PC-9 (cell line): ENCODE data around the gene ULK3. TPM values are rescaled to one million over a fixed set of nuclear protein-coding genes. Genes with fewer than 3 reads are reported as not detected.

Source experiments
- BruUV-seq: library from RNA; stranded (reverse); fragments of 400-500 nt; replicated peaks from 2 replicates; lab custom pipeline; 2021; lab: Mats Ljungman, UMichigan
- CTCF ChIA-PET: fragments of 300-600 bp; sonication (Branson Sonifier 250); formaldehyde crosslinking; loops from one replicate; lab custom pipeline; 2022; ENCODE audit warnings: antibody characterized with exemption; lab: Charles Lee
- POLR2A ChIA-PET: fragments of 300-600 bp; sonication (Branson Sonifier 250); formaldehyde crosslinking; loops from one replicate; lab custom pipeline; 2022; ENCODE audit warnings: antibody characterized with exemption; ENCODE audit not compliant: unreplicated experiment; lab: Charles Lee
- DNase-seq, 2 experiments: peaks; one replicate each; pipeline versions ENCODE4 v3.0.0 to v3.0.0-alpha.2; 2015 to 2022; ENCODE audit warnings: mixed read lengths in 1 of 2
- H2AFZ ChIP-seq: fragments of 200-600 bp; sonication (generic); 2 replicates; pipeline ENCODE4 v1.8.1; 2017; ENCODE audit warnings: antibody characterized with exemption
- H3F3A ChIP-seq: fragments of 200-600 bp; sonication (generic); 2 replicates; pipeline ENCODE4 v1.8.1; 2017; ENCODE audit warnings: antibody characterized with exemption, mild to moderate bottlenecking, low read depth; ENCODE audit not compliant: insufficient read depth
- H3K27ac ChIP-seq: fragments of 200-600 bp; sonication (generic); 2 replicates; pipeline ENCODE4 v1.6.1; 2016; ENCODE audit warnings: mixed run types
- H3K27me3 ChIP-seq: fragments of 200-600 bp; sonication (generic); 2 replicates; pipeline ENCODE4 v1.6.1; 2016; ENCODE audit warnings: low read depth, mixed run types; ENCODE audit not compliant: insufficient read depth
- H3K36me3 ChIP-seq: fragments of 200-600 bp; sonication (generic); 2 replicates; pipeline ENCODE4 v1.6.1; 2016; ENCODE audit warnings: low read depth, mixed run types
- H3K4me1 ChIP-seq: fragments of 200-600 bp; sonication (generic); replicated peaks from 2 replicates; pipeline ENCODE4 v1.6.1; 2016; ENCODE audit warnings: mixed run types; ENCODE audit not compliant: insufficient read depth
- H3K4me2 ChIP-seq: fragments of 200-600 bp; sonication (generic); 2 replicates; pipeline ENCODE4 v1.6.1; 2017; ENCODE audit warnings: mixed run types
- H3K4me3 ChIP-seq: fragments of 200-600 bp; sonication (generic); 2 replicates; pipeline ENCODE4 v1.6.1; 2016; ENCODE audit warnings: mixed run types
- H3K79me2 ChIP-seq: fragments of 200-600 bp; sonication (generic); 2 replicates; pipeline ENCODE4 v1.6.1; 2017; ENCODE audit warnings: low read depth, mixed run types
- H3K9me2 ChIP-seq: fragments of 200-600 bp; sonication (generic); 2 replicates; pipeline ENCODE4 v1.8.1; 2017; ENCODE audit warnings: mild to moderate bottlenecking; ENCODE audit not compliant: insufficient read depth
- H3K9me3 ChIP-seq: fragments of 200-600 bp; sonication (generic); 2 replicates; pipeline ENCODE4 v1.8.1; 2016; ENCODE audit warnings: low read depth; ENCODE audit not compliant: insufficient read depth
- H4K20me1 ChIP-seq: fragments of 200-600 bp; sonication (generic); 2 replicates; pipeline ENCODE4 v1.8.1; 2017; ENCODE audit not compliant: insufficient read depth
- CTCF ChIP-seq: fragments of 200-600 bp; sonication (generic); conservative IDR thresholded peaks from 2 replicates; pipeline ENCODE4 v1.6.1; 2017; ENCODE audit warnings: mixed run types, antibody characterized with exemption, mild to moderate bottlenecking, moderate library complexity
- EZH2 ChIP-seq: fragments of 200-600 bp; sonication (generic); IDR thresholded peaks from 2 replicates; pipeline ENCODE4 v1.8.0; 2017; ENCODE audit warnings: antibody characterized with exemption, low read depth
- intact Hi-C: fragments of 100-400 bp; cut with micrococcal nuclease; formaldehyde crosslinking; loops from one replicate; pipeline ENCODE4 v1.10.0; 2022; ENCODE audit not compliant: unreplicated experiment
- total RNA-seq: library from RNA; stranded (reverse); gene quantifications from 2 replicates; pipeline ENCODE4 v1.2.3, GENCODE V29; 2021

Gene ULK3
- total RNA-seq, 1 experiment from 2014 or later = 30.2 TPM

- BruUV-seq = no TSS peak
- H3K9me2 ChIP-seq = no peaks in the 10 kb centered on the region
- ChIA-PET POLR2A (no interaction called here), CTCF (no interaction called here)
- H2AFZ ChIP-seq = no peak overlapping the region
- no peak overlapping the region for H3K4me2 ChIP-seq
- no peaks in the 10 kb centered on the region for H3K9me3 ChIP-seq
- H3K4me1 ChIP-seq = peaks cover 6% of the 10 kb centered on the region
- H4K20me1 ChIP-seq = no peaks in the 10 kb centered on the region; the same call in 1 of the 2 replicates
- H3K36me3 ChIP-seq = no peaks in the 10 kb centered on the region
- H3K79me2 ChIP-seq = no peaks in the 10 kb centered on the region
- intact Hi-C loops = no loop called here
- no peaks in the 10 kb centered on the region for H3K27me3 ChIP-seq
- no peak for TF ChIP-seq EZH2
- TF ChIP-seq CTCF = no peak; the same call in 1 of the 2 replicates
- DNase-seq = no peak
- H3K27ac ChIP-seq = no peak overlapping the region
- H3K4me3 ChIP-seq = no peak overlapping the region
- H3F3A ChIP-seq = no peaks in the 10 kb centered on the region
Observed at GRCh38 chr15:74837482-74838136, 5.3 kb downstream of the ULK3 start.

GRCh38 chr15:74836846-74837245 is 6.1 kb downstream of the ULK3 start:
- TF ChIP-seq CTCF = no peak
- TF ChIP-seq EZH2 = no peak
- no TSS peak for BruUV-seq
- no peak overlapping the region for H3K27ac ChIP-seq
- H3K4me2 ChIP-seq = no peak overlapping the region
- H3K36me3 ChIP-seq = no peaks in the 10 kb centered on the region
- H3K9me2 ChIP-seq = no peaks in the 10 kb centered on the region
- H3K4me1 ChIP-seq = peaks cover 3% of the 10 kb centered on the region
- no peak overlapping the region for H2AFZ ChIP-seq
- no peaks in the 10 kb centered on the region for H3K27me3 ChIP-seq
- H3K79me2 ChIP-seq = no peaks in the 10 kb centered on the region
- H4K20me1 ChIP-seq = no peaks in the 10 kb centered on the region; the same call in 1 of the 2 replicates
- intact Hi-C loops = no loop called here
- no peak for DNase-seq
- no peaks in the 10 kb centered on the region for H3K9me3 ChIP-seq
- ChIA-PET CTCF (interaction anchor here (0.6 to 1.5 kb wide), 3 partner anchors 42 to 65 kb away, joined by 3 to 4 read pairs (median 3); no protein-coding TSS in a partner anchor), POLR2A (no interaction called here)
- H3F3A ChIP-seq = no peaks in the 10 kb centered on the region
- no peak overlapping the region for H3K4me3 ChIP-seq

GRCh38 chr15:74835312-74835823 is 7.6 kb downstream of the ULK3 start:
- Histone ChIP-seq H3F3A (no peaks in the 10 kb centered on the region), H3K4me1 (peaks cover 6% of the 10 kb centered on the region), H2AFZ (no peak overlapping the region), H3K9me2 (no peaks in the 10 kb centered on the region), H3K27me3 (no peaks in the 10 kb centered on the region), H4K20me1 (no peaks in the 10 kb centered on the region; the same call in 1 of the 2 replicates), H3K27ac (no peak overlapping the region), H3K4me3 (no peak overlapping the region), H3K36me3 (no peaks in the 10 kb centered on the region), H3K9me3 (no peaks in the 10 kb centered on the region), H3K4me2 (no peak overlapping the region), H3K79me2 (no peaks in the 10 kb centered on the region)
- intact Hi-C loops = loop anchor here (1.0 kb wide), 1 partner anchor 64 kb away; no protein-coding TSS in a partner anchor
- TF ChIP-seq EZH2 (no peak), CTCF (peak; percentile 92)
- CTCF ChIA-PET = interaction anchor here (0.7 to 1.5 kb wide), 3 partner anchors 58 to 1604 kb away, joined by 3 read pairs; no protein-coding TSS in a partner anchor
- BruUV-seq = no TSS peak
- DNase-seq = peak; percentile 72 to 75
- POLR2A ChIA-PET = no interaction called here
